Erythroblast (primary cell): ENCODE data around the gene PPP6R2.
A peak's percentile ranks its signal among the peaks of the same experiment; 100 is the strongest.
"Not testable (repeated sequence)": the region's sequence is repeated elsewhere in the genome, so short reads cannot be mapped to it uniquely, and the experiment has no call there.

Experiments
- DNase-seq, 2 experiments: peaks; one replicate each; lab custom pipeline; 2025; lab: John Stamatoyannopoulos, UW
- GATA1 ChIP-seq: IDR thresholded peaks from 2 replicates; pipeline ENCODE4 v1.6.1; 2011; ENCODE audit warnings: low read depth, mild to moderate bottlenecking, control low read depth, low read length, moderate library complexity
- POLR2A ChIP-seq: IDR thresholded peaks from 2 replicates; pipeline ENCODE4 v1.6.1; 2011; ENCODE audit warnings: mild to moderate bottlenecking, low read length

Gene PPP6R2

DNA sequence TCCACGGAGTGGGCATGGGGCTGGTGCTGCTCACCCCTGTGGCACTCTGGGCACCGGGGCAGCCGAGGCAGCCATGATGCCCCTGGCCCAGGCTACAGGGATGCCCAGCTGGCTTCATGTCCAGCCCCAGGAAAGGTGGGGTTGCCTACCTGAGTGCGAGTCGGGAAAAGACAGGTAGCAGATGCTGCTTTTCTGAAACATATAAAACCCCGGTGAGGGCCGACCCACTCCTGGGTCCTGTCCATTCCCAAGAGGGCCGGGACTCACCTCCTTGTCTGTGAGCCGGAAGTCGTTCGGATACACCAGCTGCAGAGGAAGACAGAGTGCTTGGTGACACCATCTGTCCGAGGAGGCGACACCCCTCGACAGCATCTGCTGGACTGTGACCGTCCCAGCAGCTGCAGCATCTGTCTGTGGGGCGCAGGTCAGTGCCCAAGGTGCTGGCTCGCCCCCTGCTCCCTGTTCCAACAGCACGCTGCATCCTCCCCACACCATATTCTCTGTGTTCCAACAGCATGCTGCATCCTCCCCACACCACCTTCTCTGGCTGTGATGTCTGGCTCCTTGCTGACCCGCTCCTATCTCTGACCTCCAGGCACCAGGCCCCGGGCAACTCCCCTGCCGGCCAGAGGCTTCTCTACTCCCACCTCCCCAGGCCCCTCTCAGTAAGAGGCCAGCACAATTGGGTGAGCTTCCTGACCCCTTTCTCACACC is 24.3 kb upstream of the PPP6R2 start:
- no peak for DNase-seq
- no peak for TF ChIP-seq GATA1
- TF ChIP-seq POLR2A, result no peak

DNA sequence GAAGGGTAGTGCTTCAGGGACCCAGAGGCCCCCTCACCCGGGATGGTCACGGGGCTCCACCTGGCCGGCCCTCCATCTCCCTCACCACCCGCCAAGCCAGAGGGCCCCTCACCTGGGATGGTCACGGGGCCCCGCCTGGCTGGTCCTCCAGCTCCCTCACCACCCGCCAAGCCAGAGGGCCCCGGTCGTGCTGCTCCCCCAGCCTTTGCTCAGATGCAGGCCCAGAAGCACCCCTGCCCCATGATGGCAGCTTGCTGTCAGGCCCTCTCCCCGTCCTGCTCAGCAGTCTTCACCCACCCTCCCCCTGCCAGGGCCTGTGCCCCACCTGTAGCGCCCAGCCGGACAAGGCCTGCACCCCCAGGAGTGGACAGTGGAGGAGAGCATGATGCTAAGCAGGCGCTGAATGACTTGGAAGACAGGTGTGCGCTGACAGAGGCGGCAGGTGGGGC is 23.6 kb upstream of the PPP6R2 start:
- DNase-seq, result no peak
- TF ChIP-seq POLR2A, result no peak
- TF ChIP-seq GATA1, result no peak

DNA sequence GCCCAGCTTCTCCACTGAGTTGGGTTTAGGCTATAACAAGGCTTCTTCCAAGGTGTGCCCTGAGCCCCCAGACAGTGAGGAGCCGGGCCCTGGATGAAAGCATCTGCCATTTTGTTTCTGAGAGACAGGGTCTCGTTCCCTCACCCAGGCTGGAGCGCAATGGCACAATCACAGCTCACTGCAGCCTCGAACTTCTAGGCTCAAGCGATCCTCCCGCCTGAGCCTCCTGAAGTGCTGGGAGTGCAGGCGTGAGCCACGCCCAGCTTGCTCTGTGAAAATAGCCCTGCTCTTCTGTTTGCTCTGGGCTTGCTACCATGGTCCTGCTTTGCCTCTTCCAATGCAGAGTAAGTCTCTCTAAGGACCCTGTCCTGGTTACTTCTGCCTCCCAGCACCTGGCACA is 23.0 kb upstream of the PPP6R2 start:
- no peak for TF ChIP-seq GATA1
- no peak for TF ChIP-seq POLR2A
- no peak for DNase-seq

DNA sequence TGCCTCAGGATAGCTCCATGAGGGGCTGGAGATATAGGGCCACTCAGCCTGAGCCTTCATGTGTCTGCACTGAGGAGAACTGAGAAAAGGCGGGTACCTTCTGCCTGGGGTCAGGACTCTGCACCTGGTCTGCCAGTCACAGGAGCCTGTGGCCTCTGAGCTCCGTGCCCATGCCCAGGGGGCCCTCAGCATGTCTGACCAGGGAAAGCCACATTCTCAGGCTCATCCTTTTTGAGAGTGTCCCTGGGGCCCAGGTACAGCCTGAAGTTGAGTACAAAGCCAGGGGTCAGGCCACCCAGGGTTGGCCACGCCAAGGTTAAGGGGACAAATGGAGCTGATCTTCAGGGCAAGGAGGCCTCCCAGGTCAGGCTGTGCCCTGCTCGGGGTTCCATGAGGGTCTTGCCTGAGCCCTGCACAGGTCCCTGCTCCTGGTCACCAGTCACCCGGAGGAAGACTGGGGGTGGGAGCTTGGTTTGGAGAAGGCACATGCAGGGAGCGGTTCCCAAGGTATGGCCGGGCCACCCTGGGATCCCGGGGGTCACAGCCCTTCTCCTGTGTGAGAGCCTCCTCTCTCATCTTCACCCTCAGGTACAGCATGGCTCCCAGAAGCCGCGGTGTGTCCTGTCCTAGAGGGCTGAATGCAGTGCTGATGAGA is 22.3 kb upstream of the PPP6R2 start:
- no peak for DNase-seq
- TF ChIP-seq GATA1, result no peak
- TF ChIP-seq POLR2A, result no peak

DNA sequence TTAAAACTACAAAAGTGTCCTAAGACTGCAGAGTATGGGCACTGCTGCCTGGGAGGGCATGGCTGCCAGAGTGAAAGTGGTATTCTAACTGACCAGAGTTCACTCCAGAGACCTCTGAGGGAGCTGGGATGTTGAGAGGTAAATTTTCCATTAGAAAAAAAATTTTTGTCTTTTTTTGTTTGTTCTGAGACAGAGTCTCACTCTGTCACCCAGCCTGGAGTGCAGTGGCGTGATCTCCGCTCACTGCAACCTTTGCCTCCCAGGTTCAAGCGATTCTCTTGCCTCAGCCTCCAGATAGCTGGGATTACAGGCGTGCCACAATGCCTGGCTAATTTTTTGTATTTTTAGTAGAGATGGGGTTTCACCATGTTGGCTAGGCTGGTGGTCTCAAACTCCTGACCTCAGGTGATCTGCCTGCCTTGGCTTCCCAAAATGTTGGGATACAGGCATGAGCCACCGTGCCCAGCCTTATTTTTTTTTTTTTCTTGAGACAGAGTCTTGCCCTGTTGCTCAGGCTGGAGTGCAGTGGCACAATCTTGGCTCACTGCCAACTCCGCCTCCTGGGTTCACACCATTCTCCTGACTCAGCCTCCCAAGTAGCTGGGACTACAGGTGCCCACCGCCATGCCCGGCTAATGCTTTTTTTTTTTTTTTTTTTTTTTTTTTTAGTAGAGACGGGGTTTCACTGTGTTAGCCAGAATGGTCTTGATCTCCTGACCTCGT is 20.6 kb upstream of the PPP6R2 start:
- not testable (repeated sequence) for DNase-seq

DNA sequence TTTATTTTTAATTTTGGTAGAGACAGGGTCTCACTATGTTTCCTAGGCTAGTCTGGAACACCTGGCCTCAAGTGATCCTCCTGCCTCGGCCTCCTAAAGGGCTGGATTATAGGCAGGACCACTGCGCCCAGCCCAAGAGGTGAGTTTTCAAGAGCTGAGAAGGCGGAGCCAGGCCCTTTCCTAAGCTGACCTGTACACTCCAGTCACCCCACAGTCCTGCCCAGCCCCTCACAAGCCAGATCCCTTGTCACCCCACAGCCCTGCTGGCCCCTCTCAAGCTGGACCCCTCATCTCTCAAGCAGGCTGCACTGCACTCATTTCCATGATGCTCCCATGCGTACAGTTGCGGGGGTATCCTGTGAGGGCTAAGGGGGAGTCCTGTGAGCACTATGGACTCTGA is 19.2 kb upstream of the PPP6R2 start:
- no peak for TF ChIP-seq GATA1
- TF ChIP-seq POLR2A, result no peak
- no peak for DNase-seq

DNA sequence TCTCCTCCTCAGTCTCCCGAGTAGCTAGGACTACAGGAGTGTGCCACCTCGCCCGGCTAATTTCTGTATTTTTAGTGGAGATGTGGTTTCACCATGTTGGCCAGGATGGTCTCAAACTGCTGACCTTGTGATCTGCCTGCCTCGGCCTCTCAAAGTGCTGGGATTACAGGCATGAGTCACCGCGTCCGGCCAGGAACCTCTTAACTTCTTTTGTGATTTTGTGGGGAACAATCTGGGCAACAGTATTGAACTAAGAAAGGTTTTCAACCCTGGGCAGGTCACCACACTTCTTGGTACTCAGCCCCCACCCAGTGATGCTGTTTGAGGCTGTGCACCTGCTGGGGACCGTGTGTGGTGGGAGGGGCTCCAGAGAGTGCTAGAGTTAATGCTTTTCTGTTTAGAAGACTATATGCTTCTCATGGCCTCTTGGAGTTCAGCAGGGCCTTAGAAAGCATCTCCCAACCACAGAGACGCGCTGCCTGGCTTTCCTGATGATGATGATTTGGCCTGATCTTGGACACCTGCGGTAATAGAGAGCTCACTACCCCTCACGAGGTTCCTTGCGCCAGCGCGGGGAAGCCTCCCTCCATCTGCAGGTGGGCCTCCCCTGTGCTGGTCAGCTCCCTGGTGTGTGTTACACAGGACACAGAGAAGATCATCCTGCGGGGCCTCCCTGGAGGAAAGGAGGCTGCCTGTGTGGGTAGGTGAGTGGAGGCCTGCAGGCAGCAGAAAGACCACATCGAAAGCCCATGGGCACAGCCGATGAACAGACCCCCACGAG is 17.5 kb upstream of the PPP6R2 start:
- no peak for TF ChIP-seq POLR2A
- TF ChIP-seq GATA1, result no peak
- no peak for DNase-seq

DNA sequence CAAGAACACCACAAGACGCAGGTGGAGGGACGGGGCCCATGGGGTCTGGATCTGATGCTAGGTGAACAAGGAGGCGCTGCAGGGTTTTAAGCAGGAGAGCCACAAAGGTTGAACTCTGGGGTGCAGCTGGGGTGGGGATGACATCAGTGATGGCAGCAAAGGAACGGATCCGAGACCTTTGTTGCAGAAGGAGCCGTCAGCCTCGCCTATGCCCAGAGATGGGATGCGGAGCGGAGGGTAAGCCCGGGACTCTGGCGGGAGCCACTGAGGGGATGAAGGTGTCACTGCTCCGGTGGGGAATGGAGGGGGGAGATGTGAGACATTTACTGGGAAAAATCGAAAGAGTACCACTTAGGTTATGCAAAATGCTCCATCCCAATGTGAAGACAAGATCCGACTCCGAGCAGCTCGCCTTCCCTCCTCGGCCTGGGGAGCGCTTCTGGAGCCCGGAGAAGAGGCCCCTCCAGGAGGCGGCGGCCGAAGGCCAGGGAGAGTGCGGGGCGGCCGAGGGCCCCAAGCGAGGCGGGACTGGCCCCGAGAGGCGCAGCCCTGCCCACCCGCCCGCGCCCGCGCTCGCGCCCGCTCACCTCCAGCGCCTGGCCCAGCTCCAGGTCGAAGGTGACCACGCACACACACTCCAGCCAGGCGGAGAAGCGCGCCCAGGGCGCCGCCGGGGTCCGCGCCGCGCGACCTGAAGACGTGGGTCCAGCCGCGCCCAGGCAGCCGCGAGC is 16.7 kb upstream of the PPP6R2 start:
- no peak for DNase-seq
- TF ChIP-seq GATA1 (no peak), POLR2A (no peak)

DNA sequence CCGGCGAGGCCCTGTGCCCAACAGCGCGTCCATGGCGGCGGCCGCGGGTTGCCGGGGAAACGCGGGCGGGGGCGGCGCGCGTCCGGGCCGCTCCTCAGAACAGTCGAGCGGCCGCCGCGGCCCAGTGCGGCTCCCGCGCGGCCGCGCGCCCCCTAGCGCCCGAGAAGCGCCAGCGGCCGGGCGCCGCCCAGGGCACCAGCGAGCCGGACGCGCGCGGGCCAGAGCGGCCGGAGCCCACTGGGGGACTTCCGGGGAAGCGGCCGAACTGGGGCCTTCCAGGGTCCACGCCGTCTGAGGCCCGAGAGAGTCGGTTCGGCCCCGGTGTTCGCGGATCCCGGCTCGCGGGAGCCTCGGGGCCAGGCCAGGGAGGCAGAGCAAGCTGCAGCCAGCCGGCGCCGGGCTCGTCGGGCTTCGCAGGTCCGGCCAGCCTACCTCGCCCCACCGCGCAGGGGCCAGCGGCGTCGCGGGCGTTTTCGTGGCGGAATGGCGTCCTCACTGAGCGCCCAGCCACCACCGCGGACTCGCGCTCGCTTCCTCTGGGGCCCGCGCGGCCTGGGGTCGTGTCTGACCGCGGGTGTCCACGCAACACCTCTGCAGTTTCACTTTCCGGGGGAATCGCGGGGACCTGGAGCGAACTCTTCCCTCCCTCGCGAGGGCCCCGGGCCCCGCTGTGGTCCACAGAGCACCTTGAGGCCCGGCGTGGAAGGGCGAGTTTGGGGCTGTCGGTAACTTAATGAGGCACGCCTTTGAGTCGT is 16.0 kb upstream of the PPP6R2 start, which contains the start of gene DENND6B:
DENND6B (minus strand) TSS at position 57 of the 755 bp plus-strand sequence; CDS start at position 33, 24 bp downstream.
- TF ChIP-seq POLR2A, result peak; percentile 61
- no peak for TF ChIP-seq GATA1
- peak; percentile 86 to 92 for DNase-seq

DNA sequence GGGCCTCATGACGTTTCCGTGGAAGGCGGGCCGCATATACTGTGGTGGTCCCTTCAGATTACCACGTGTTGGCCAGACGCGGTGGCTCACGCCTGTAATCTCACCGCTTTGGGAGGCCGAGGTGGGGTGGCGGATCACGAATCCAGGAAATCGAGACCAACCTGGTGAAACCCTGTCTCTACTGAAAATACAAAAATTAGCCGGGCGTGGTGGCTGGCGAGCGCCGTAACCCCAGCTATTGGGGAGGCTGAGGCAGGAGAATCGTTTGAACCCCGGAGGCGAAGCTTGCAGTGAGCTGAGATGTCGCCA is 15.5 kb upstream of the PPP6R2 start:
- TF ChIP-seq GATA1 (no peak), POLR2A (no peak)
- DNase-seq, result no peak

DNA sequence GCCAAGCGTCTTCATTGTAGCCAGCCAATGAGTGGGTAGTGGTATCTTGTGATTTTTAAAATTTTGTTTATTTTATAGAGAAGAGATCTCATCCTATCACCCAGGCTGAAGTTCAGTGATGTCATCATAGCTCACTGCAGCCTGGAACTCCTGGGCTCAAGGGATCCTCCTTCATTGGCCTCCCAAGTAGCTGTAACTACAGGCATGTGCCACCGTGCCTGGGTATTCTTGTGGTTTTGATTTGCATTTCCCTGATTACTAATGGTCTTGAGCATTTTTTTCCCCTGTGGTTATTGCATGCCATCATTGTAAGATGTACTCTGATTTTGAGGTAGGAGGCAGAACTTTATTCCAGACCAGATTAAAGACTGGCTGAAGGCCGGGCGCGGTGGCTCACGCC is 13.9 kb upstream of the PPP6R2 start:
- TF ChIP-seq POLR2A (no peak), GATA1 (no peak)
- no peak for DNase-seq

DNA sequence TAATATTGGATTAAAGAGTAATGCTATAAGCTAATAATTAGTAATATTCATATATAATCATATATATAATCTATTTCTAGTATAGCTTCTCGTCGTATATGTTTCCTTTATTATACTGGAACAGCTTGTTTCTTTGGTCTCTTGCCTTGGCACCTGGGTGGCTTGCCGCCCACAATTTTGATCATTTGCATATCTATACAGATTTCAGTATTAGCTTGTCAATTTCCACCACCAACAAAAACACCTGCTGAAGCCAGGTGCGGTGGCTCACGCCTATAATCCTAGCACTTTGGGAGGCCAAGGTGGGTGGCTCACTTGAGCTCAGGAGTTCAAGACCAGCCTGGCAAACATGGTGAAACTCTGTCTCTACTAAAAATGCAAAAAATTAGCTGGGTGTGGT is 8.7 kb upstream of the PPP6R2 start:
- not testable (repeated sequence) for DNase-seq
